ENCODE results near the gene OR51V1. TPM values are rescaled to one million over a fixed set of nuclear protein-coding genes. Genes with fewer than 3 reads are reported as not detected.

Gene OR51V1
- total RNA-seq, 6 experiments from 2014 or later: not detected

DNA sequence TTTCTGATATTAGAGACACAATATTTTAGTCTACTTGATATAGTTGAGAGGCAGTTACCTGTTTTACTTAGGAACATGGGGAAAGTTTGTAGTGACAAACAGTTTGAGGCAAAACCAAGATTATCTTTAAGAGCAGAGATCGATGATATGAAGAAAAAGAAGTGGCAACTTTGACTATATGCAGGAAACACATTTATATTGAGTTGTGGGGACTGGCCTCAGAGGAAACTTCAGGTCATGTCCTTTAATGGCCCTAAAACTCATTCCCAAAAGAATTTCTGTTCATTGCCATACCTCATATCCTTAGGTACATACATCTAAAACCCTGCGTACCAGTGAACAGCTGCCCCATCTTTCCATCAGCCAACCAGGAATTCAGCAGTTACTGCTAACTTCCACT lies 44.7 kb upstream of the OR51V1 start:
- H3K27ac ChIP-seq: no peak overlapping the region
- no peak for ATAC-seq
- no peaks in the 10 kb centered on the region for H3K9me3 ChIP-seq
- intact Hi-C loops (cut with DNase I): no loop called here
- no peak overlapping the region for H3K4me3 ChIP-seq
- no peak for TF ChIP-seq POLR2A (IDR thresholded peaks at IDR 0.05)
- TF ChIP-seq, protein P1, sequence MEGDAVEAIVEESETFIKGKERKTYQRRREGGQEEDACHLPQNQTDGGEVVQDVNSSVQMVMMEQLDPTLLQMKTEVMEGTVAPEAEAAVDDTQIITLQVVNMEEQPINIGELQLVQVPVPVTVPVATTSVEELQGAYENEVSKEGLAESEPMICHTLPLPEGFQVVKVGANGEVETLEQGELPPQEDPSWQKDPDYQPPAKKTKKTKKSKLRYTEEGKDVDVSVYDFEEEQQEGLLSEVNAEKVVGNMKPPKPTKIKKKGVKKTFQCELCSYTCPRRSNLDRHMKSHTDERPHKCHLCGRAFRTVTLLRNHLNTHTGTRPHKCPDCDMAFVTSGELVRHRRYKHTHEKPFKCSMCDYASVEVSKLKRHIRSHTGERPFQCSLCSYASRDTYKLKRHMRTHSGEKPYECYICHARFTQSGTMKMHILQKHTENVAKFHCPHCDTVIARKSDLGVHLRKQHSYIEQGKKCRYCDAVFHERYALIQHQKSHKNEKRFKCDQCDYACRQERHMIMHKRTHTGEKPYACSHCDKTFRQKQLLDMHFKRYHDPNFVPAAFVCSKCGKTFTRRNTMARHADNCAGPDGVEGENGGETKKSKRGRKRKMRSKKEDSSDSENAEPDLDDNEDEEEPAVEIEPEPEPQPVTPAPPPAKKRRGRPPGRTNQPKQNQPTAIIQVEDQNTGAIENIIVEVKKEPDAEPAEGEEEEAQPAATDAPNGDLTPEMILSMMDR (IDR thresholded peaks at IDR 0.05): no peak
- H3K4me1 ChIP-seq: no peaks in the 10 kb centered on the region
- DNase-seq: no peak
- WGBS (ENCODE audit: insufficient coverage, low coverage, low lambda C conversion rate, missing lambda C conversion rate): 57% methylated on average over 2 of the region's 2 CpGs
- H3K27me3 ChIP-seq: no peaks in the 10 kb centered on the region
- H3K36me3 ChIP-seq: no peaks in the 10 kb centered on the region

DNA sequence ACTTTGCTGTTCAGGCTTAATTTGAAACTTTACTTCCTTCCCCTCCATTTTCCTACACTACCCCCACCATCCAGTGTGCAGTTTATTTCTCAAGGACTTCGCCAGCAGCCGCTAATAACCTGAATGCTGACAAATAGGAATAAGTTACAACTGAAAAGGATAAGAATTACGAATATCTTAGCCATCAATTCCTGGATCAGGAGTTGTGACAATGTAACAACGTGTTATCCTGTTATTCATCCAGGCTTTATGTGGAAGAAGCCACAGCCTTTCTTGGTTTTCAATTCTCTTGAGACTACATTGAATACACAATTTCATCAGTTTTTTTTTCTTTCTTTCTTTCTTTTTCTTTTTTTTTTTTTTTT lies 43.3 kb upstream of the OR51V1 start:
- TF ChIP-seq POLR2A (IDR thresholded peaks at IDR 0.05): no peak
- TF ChIP-seq, protein P1 (IDR thresholded peaks at IDR 0.05): no peak
- intact Hi-C loops (cut with DNase I): no loop called here
- Histone ChIP-seq H3K9me3 (no peaks in the 10 kb centered on the region), H3K36me3 (no peaks in the 10 kb centered on the region), H3K4me3 (no peak overlapping the region), H3K4me1 (no peaks in the 10 kb centered on the region), H3K27ac (no peak overlapping the region), H3K27me3 (no peaks in the 10 kb centered on the region)
- ATAC-seq: no peak
- DNase-seq: no peak
- WGBS (ENCODE audit: insufficient coverage, low coverage, low lambda C conversion rate, missing lambda C conversion rate): 54% methylated on average over 4 of the region's 4 CpGs

DNA sequence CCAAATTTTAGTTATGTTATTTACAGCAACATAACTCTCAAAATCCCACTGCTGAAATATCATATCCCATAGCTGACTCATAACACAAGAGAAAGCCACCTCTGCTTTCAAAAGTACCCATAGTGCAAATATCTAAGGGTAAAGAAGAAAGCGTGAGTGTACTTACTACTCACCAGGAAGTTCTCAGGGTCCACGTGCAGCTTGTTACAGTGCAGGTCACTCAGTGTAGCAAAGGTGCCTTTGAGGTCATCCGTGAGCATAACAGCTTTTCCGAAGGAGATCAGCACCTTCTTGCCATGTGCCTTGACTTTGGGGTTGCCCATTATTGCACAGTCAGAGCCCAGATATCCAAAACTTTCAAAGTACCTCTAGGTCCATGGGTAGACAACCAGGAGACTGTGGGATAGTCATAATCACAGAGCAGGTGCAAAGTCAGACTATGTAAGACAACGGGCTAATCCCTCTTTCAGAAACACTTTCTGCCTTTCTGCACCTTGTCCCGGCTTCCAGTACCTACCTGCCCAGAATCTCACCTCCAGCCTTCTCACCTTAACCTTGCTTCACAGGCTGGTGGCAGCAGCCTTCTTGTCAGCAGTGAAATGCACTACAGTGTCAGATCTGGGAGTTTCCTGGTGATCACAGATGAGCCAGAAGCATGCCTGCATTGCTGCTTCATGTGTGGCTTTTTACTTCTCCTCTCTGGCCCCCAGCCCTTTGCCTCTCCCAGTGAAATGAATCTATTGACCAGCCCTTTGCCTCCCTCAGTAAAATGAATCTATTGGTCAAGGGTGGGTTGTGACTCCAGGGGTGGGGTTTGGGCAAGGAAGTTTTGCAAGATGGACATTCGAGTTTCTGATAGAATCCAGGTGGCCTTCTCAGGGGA lies 42.7 kb upstream of the OR51V1 start:
- Histone ChIP-seq H3K27me3 (no peaks in the 10 kb centered on the region), H3K27ac (no peak overlapping the region), H3K9me3 (no peaks in the 10 kb centered on the region), H3K4me1 (no peaks in the 10 kb centered on the region), H3K4me3 (no peak overlapping the region), H3K36me3 (no peaks in the 10 kb centered on the region)
- TF ChIP-seq, protein P1 (IDR thresholded peaks at IDR 0.05): no peak
- no peak for TF ChIP-seq POLR2A (IDR thresholded peaks at IDR 0.05)
- WGBS (ENCODE audit: insufficient coverage, low coverage, low lambda C conversion rate, missing lambda C conversion rate): 31% methylated on average over 6 of the region's 7 CpGs
- ATAC-seq (no peak), DNase-seq (no peak)
- intact Hi-C loops (cut with DNase I): no loop called here

DNA sequence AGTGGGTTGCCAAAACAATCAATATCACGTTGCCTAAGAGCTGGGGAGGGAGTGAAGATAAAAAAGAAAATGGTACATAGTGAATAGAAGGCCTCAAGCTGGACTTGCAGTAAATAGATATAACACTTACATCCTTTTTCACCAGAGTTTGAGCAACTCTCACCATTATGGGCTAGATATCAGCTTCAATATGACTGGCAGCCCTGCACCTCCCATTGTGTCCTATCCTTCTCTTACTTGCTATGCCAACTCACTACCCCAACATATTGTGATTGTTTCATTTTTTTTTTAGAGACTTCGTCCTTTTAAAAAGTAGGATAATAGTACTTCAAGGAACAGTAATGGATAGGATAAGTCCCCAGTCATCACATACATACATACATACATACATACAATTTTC lies 41.7 kb upstream of the OR51V1 start:
- Histone ChIP-seq H3K4me1 (no peaks in the 10 kb centered on the region), H3K9me3 (no peaks in the 10 kb centered on the region), H3K4me3 (no peak overlapping the region), H3K27ac (no peak overlapping the region), H3K27me3 (no peaks in the 10 kb centered on the region), H3K36me3 (no peaks in the 10 kb centered on the region)
- no peak for DNase-seq
- ATAC-seq: no peak
- TF ChIP-seq POLR2A (IDR thresholded peaks at IDR 0.05): no peak
- intact Hi-C loops (cut with DNase I): no loop called here
- 17% methylated on average over 2 of the region's 2 CpGs for WGBS (ENCODE audit: insufficient coverage, low coverage, low lambda C conversion rate, missing lambda C conversion rate)

DNA sequence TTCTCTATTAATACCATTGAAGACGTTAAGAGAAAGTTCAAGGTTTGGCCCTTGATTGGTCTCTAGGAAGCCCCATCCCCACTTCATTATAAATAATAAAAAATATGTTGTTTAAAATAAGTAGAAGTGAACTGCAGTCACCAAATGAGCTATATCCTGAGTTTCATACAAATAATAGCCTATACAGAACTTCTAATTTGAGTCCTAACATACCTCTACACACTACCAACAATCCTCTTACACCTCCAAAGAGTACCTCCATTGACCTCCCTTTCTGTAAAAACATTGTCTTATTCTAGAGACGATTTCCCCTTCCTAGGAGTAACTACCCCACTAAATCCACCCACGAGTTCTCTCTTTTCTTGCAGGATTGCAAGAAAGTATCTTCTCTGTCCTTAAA lies 41.0 kb upstream of the OR51V1 start:
- no peak overlapping the region for H3K27ac ChIP-seq
- intact Hi-C loops (cut with DNase I): no loop called here
- no peaks in the 10 kb centered on the region for H3K4me1 ChIP-seq
- H3K27me3 ChIP-seq: no peaks in the 10 kb centered on the region
- H3K9me3 ChIP-seq: no peaks in the 10 kb centered on the region
- no peak for DNase-seq
- WGBS (ENCODE audit: insufficient coverage, low coverage, low lambda C conversion rate, missing lambda C conversion rate): 26% methylated on average over 3 of the region's 3 CpGs
- TF ChIP-seq, protein P1 (IDR thresholded peaks at IDR 0.05): no peak
- no peak for TF ChIP-seq POLR2A (IDR thresholded peaks at IDR 0.05)
- no peak overlapping the region for H3K4me3 ChIP-seq
- no peaks in the 10 kb centered on the region for H3K36me3 ChIP-seq
- no peak for ATAC-seq
